HG03066 (cell line): ENCODE results near the gene TP53I13.
"Not testable (repeated sequence)": the region's sequence is repeated elsewhere in the genome, so short reads cannot be mapped to it uniquely, and the experiment has no call there.

Source experiments
- ATAC-seq: cut with Tn5 transposase; IDR thresholded peaks from one replicate; pipeline ENCODE4 v1.9.1; 2021; ENCODE audit warnings: low read depth; ENCODE audit not compliant: unreplicated experiment

TP53I13 gene

GRCh38 chr17:29568331-29569244 lies at the start of gene TP53I13:
TSS of gene TP53I13 (plus strand) at chr17:29568701. CDS start at chr17:29568759, 58 bp downstream.
- peak; percentile 37 for ATAC-seq

GRCh38 chr17:29524692-29525091 lies 43.8 kb upstream of the TP53I13 start:
- ATAC-seq, result no peak

- no peak for ATAC-seq
Observed at GRCh38 chr17:29526322-29526721, 42.2 kb upstream of the TP53I13 start.

- no peak for ATAC-seq
Observed at GRCh38 chr17:29533976-29534375, 34.5 kb upstream of the TP53I13 start.

- ATAC-seq, result no peak
Observed at GRCh38 chr17:29544066-29544465, 24.4 kb upstream of the TP53I13 start.

- no peak for ATAC-seq
Observed at GRCh38 chr17:29546085-29546484, 22.4 kb upstream of the TP53I13 start.

- ATAC-seq, result no peak
Observed at GRCh38 chr17:29546830-29547229, 21.7 kb upstream of the TP53I13 start.

- no peak for ATAC-seq
Observed at GRCh38 chr17:29549177-29549923, 19.2 kb upstream of the TP53I13 start.

GRCh38 chr17:29555840-29556239 lies 12.7 kb upstream of the TP53I13 start:
- no peak for ATAC-seq

- no peak for ATAC-seq
Observed at GRCh38 chr17:29557085-29557738, 11.3 kb upstream of the TP53I13 start.

GRCh38 chr17:29557739-29558116 lies 10.8 kb upstream of the TP53I13 start:
- ATAC-seq, result no peak

GRCh38 chr17:29558139-29558538 lies 10.4 kb upstream of the TP53I13 start:
- ATAC-seq, result not testable (repeated sequence)

- no peak for ATAC-seq
Observed at GRCh38 chr17:29559640-29560039, 8.9 kb upstream of the TP53I13 start.

GRCh38 chr17:29560316-29560715 lies 8.2 kb upstream of the TP53I13 start:
- no peak for ATAC-seq

GRCh38 chr17:29561554-29562517 lies 6.7 kb upstream of the TP53I13 start:
- ATAC-seq, result no peak

- no peak for ATAC-seq
Observed at GRCh38 chr17:29562615-29563014, 5.9 kb upstream of the TP53I13 start.

- no peak for ATAC-seq
Observed at GRCh38 chr17:29563816-29564215, 4.7 kb upstream of the TP53I13 start.

- ATAC-seq, result no peak
Observed at GRCh38 chr17:29565643-29566472, 2.6 kb upstream of the TP53I13 start.
